Cerebellar nuclear complex (tissue), 1 donor: ENCODE results near the gene GJC2.

ENCODE experiments used
- DNase-seq, 2 experiments: peaks; one replicate each; lab custom pipeline; 2025; lab: John Stamatoyannopoulos, UW

GJC2 gene

DNA sequence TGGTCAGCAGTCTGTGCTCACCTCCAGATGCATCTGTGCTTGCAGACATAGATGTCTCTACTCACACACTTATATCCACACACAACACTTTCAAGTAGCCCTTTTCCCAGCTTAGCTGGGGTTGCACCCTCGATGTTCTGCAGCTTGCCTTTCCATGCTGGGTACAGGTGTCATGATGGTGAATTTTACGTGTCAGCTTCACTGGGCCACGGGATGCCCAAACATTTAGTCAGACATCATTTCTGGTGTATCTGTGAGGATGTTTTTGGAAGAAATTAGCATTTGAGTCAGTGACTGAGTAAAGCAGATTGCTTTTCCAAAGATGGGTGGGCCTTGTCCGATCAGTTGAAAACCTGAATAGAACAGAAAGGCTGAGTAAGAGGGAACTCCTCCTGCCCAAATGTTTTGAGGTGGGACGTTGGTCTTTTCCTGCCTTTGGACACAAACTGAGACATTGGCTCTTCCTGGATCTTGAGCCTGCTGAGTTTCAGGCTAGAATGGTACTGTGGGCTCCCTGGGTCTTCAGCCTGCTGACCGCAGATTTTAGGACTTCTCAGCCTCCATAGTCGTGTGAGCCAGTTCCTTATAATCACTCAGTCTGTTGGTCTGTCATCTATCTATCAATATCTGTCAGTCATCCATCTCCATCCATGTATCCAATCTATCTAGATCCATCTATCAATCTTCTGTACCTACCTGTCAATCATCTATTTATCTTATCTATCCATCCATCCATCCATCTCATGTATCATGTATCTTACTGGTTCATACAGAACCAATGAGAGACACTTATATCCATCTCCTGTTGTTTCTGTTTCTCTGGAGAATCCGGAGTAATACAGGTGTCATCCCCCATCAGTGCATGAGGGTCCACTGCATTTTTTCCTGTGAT, 45.4 kb downstream of the GJC2 start:
- DNase-seq = no peak

DNA sequence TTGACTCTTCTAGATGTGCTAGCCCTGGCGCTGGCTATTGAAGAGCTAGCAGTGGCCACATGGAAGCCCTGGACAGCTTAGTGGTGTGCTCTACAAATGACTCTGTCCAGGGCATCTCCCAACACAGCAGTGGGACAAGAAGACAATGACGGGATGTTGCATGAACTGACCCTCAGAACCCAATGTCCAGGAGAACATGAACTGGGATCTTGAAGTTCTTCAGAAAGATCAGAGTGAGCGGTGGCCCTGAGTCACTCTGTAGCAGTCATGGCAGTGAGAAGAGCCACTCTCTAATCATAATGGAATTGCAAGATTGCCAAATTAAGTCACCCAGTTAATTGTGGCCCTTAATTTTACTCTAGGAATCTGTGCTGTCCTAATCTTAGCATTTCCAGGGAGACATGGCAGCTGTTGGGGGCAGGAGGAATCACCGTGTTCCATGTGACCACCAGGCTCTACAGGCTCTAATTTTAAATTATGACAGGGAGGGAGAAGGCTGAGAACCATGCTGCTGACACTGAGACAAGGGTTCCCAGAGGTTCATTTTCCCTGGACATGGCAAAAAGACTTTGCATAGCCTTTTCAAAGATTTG, 47.9 kb downstream of the GJC2 start:
- DNase-seq = no peak

DNA sequence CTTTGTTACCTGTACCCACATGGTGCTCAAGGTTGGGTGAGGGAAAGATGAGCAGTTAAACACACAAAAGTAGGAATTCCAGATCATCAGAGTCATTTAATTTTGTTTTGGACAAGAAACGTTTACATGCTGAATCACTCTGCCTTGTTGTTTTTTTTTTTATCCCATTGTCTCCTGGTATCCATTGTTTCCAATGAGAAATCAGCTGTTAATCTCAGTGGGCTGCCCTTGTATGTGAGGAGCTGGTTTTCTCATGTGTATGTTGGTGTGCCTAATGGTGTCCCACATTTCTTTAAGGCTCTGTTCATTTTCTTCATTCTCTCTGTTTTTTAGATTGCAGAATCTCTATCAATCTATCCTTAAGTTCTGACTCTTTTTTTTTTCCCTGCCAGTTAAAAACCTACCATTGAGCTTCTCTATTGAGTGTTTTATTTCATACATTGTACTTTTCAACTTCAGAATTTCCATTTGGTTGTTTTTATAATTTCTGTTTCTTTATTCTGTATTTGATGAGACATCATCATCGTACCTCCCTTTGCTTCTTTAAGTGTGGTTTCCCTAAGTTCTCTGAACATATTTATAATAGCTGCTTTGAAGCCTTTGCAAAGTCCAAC, 49.4 kb downstream of the GJC2 start:
- DNase-seq = no peak

DNA sequence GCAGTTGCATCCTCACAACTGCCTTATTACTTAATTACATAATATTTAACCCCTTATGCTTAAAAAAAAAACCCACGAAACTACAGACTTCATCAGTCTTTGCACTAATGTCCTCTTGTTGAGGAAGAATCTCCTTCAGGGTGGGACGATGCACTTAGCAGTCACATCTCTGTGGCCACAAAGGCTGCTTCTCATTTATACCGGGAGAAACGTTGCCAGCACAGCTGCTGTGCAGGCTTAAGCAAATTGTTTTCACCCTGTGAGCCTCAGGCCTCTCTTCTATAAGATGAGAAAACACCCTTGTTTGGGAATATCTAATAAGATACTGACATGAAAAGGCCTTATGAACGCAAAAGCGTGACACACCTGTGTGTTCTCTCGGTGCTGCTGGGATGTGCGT, 55.2 kb downstream of the GJC2 start:
- no peak for DNase-seq

DNA sequence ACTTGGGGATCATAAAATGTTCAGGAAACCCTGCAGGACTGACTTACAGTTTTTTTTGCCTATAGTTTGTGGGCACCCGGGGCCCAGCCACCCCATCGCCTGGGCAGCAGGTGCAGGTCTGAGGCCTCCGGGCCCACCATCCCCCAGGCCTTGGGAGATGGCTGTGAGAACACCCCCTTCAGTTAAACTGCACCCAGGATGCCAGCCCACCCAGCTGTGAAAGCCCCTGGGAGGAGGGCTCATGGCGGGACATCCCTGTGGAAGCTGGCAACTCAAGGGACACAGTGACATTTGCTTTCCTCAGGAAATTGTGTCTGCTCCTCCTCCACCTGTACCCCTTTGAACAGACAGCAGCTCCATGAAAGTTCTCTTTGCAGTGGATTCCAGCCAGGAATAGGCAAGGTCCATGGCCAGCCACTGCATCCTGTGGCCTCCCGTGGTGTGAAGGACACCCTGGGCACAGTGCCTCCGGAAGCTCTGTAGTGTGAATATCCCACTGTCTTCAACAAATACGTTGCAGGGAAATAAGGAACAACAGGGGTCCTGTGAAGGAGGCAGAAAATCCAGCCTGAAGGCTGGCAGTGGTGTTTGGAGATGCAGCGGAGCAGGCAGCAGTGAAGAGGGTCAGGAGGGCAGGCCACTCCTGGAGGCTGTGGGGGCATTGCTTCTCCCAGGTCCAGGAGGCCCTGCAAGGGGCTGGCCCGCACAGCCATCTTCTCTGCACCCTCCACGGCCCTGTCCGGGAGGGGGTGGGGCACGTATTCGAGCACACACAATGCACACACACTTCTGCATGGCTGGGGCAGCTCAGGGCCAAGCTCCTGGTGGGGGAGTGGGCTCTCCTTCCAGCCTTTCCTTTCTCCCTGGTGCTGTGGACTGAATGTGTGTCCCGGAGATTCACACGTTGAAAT, 56.1 kb downstream of the GJC2 start:
- DNase-seq = no peak

DNA sequence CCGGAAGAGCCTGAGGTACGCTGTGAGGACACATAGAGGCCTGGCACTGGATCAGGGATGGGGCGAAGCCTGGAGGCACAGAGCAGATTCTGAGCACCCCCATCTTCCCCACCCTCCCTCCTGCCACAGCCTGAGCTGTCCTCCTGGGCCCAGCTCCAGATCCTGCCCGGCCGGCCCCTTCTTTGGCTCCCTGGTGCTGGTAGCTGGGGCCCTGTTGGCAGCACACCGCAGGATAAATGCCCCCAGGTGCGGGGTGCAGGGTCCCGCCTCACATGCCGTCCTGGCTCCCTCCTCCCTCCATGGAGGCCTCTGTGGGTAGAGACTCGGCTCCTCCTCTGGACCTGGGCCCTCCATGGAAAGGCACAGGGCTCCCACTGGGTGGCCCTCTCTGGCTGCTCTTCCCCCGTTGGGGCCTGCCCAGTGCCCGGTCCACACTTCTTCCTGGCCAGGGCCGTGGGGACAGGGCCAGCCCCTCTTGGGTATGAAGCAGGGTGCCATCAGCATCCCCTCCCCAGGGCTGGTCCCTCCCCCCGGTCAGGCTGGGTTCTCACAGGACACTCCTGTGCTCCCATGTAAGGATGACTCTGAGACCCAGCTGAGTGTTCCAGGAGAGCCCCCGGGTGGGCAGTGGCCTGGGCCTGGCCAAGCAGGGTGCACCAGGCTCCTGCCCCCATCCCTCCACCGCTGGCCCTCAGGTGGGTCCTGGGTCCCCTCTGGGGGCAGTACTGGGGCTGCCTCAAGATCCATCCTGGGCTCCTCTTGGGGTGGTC, 57.0 kb downstream of the GJC2 start:
- DNase-seq = no peak

DNA sequence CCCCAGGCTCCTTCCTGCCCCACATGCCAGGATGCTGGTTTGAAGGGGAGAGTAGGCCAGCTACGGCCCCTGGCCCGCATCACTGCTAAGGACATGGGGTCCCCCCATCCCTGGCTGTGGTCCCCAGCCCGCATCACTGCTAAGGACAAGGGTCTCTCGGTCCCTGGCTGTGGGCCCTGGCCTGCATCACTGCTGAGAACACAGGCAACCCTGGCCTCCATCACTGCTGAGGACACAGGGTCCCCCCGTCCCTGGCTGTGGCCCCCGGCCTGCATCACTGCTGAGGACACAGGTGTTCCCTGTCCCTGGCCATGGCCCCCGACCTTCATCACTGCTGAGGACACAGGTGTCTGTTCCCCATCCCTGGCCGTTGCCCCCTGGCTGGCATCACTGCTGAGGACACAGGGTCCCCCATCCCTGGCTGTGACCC, 57.7 kb downstream of the GJC2 start:
- no peak for DNase-seq

DNA sequence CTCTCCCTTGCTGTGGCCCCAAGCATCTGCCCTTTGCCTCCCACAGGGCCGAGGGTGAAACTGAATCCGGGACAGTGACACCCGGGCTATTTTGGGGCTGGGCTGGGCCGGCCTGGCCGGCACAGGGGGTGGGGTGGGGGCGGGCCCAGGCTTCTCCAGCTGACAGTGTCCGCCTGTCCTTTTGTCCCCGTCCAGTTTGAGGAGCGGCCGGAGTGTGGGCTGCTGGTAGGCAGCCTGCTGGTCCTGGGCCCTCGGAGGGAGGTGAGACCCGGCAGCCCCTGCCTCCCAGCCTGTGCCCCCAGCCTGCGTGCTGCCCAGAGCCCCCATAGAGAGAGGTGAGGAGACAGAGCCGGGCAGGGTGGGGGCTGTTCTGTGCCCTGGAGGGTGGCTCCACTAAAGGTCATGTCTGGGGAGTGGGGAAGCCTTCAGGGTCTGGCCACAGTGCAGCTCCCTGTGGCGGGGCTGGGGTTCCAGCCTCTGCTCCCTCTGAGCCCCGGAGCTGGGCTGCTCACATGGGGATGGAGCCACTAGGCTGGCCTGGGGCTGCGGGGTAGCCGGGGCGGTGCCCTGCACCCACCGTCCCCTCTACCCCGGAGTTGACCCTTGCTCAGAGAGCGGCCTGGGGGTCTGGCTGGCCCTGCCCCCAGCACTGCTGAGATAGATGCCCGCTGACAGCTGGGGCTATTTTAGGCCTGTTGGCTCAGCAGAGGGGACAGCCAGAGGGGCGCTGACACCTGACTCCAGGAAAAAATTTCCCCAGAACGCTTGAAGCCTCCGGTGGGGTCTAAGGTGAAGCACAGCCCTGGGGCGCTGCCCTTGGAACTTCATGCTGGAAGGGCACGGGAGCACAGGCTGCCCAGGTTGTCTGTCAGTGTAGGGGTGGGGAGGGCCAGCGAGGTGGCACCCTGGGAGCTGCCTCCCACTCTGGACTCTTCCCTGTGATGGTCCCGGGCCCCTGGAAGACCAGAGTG, 58.4 kb downstream of the GJC2 start, which contains the start of gene OBSCN:
Gene OBSCN (plus strand): TSS at position 194 of the 971 bp plus-strand sequence. CDS start 3,740 bp downstream, outside the sequence.
- no peak for DNase-seq

DNA sequence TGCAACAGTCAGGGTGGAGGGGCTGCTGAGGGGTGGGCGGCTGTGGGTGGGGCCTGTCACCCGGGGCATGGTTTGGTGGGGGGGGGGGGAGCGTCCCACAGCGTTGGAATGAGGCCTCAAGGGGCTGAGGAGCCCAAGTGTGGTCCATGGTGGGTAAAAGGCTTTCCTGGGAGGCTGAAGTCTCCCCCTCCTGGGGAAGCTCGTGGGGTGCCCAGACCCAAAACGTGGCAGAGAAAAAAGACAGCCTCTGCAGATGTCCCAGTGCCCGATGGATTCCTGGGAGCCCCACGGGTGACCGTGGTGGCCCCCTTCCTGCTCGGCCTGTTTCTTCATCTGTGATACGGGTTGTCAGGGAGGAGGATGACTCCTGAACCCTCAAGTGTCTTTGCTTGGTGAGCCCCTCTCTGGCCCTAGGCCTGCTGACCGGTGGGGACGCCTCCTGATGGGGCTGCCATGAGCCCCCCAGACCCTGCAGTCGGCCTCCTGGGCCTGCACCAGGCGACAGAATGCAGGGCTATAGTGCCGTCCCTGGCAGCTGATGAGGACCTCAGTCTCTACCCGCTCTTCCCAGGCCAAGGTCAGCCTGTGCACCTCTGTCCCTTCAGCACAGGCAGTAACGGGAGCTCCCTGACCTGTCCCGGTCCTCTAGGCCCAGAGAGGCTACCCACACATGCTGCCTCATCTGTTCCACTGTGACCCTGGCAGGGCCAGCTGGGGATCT, 59.3 kb downstream of the GJC2 start:
- DNase-seq = no peak
